ENCODE measurements around the gene STARD7. TPM values are rescaled to one million over a fixed set of nuclear protein-coding genes. Genes with fewer than 3 reads are reported as not detected.

STARD7 gene
- total RNA-seq, 4 donors from 2014 or later, result 211 to 292 (median 266) TPM

DNA sequence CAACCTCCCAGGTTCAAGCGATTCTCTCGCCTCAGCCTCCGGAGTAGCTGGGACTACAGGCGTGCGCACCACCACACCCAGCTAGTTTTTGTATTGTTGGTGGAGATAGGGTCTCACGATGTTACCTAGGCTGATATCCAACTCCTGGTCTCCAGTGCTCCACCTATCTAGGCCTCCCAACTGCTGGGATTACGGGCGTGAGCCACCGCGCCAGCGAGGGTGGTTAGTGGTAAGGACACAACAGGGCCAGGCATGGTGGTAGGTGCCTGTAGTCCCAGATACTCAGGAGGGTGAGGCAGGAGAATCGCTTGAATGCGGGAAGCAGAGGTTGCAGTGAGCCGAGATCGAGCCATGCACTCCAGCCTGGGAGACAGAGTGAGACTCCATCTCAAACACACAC lies 36.8 kb downstream of the STARD7 start:
- Histone ChIP-seq H3K4me1 (no peaks in the 10 kb centered on the region), H3K9me3 (no peaks in the 10 kb centered on the region), H3K36me3 (no peaks in the 10 kb centered on the region), H3K4me3 (replicated peaks in 1 of 3) (no peak overlapping the region), H3K27me3 (no peaks in the 10 kb centered on the region), H3K27ac (no peak overlapping the region)
- TF ChIP-seq POLR2A (IDR thresholded peaks at IDR 0.05), result no peak
- WGBS, 2 donors, result 93 to 94% methylated on average over 15 of the region's 15 CpGs
- intact Hi-C loops (cut with DNase I), result loop anchor here (5.0 to 10.0 kb wide), 2 partner anchors 35 to 147 kb away; partner anchors contain the start of gene ASTL
- DNase-seq, result no peak

DNA sequence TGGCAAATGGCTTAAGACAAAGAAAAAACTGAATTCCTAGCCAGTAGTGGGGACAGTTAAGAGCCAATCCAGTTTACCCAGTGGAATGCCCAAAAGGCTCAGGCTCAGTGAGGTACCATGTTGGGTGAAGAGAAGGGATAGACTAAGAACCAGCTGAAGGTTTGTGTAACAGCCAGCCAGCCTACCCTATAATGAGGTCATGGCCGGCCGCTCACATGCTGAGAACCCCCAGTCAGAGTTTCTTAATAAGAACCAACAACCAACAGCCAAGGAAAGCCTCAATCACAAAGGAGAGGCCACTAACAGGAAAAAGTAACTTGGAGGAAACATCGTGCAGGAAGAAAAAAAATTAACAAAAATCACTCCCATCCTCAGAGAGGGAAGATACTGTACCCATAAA lies 38.0 kb downstream of the STARD7 start:
- WGBS, 2 donors, result 92 to 94% methylated on average over 3 of the region's 3 CpGs
- no peaks in the 10 kb centered on the region for H3K27me3 ChIP-seq
- H3K27ac ChIP-seq, result no peak overlapping the region
- no peaks in the 10 kb centered on the region for H3K36me3 ChIP-seq
- no peaks in the 10 kb centered on the region for H3K9me3 ChIP-seq
- H3K4me3 ChIP-seq (replicated peaks in 1 of 3), result no peak overlapping the region
- no peaks in the 10 kb centered on the region for H3K4me1 ChIP-seq
- intact Hi-C loops (cut with DNase I), result loop anchor here (5.0 to 10.0 kb wide), 2 partner anchors 33 to 146 kb away; partner anchors contain the start of gene ASTL
- no peak for DNase-seq
- TF ChIP-seq POLR2A (IDR thresholded peaks at IDR 0.05), result no peak
- TF ChIP-seq, protein P1, sequence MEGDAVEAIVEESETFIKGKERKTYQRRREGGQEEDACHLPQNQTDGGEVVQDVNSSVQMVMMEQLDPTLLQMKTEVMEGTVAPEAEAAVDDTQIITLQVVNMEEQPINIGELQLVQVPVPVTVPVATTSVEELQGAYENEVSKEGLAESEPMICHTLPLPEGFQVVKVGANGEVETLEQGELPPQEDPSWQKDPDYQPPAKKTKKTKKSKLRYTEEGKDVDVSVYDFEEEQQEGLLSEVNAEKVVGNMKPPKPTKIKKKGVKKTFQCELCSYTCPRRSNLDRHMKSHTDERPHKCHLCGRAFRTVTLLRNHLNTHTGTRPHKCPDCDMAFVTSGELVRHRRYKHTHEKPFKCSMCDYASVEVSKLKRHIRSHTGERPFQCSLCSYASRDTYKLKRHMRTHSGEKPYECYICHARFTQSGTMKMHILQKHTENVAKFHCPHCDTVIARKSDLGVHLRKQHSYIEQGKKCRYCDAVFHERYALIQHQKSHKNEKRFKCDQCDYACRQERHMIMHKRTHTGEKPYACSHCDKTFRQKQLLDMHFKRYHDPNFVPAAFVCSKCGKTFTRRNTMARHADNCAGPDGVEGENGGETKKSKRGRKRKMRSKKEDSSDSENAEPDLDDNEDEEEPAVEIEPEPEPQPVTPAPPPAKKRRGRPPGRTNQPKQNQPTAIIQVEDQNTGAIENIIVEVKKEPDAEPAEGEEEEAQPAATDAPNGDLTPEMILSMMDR (IDR thresholded peaks at IDR 0.05), result no peak

DNA sequence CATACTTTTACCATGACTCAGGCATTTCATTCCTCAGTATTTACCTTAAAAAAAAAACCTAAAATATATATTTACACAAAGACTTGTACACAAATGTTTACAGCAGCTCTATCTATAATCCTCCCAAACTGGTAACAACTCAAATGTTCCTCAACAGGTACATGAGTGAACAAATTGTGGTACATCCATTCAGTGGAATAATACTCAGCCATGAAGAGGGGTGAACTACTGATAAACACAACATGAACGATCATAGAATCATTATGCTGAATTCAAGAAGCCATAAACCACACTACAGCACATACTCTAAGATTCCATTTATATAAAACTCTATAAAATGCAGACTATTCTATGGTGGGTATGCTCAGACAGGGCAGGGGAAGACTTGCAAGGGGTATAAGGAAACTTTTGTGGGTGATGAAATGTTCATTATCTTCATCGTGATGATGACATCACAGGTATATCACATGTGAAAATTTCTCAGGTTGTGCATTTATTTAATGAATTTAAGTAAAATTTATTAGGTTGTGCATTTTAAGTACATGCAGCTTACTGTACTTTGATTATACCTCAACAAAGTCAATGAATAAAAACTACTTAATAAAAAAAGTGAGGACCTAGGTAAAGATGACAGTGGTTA lies 38.6 kb downstream of the STARD7 start:
- 85 to 92% methylated on average over 2 of the region's 2 CpGs for WGBS, 2 donors
- Histone ChIP-seq H3K27ac (no peak overlapping the region), H3K27me3 (no peaks in the 10 kb centered on the region), H3K9me3 (no peaks in the 10 kb centered on the region), H3K4me3 (replicated peaks in 1 of 3) (no peak overlapping the region), H3K36me3 (no peaks in the 10 kb centered on the region), H3K4me1 (no peaks in the 10 kb centered on the region)
- TF ChIP-seq POLR2A (IDR thresholded peaks at IDR 0.05), result no peak
- TF ChIP-seq, protein P1 (IDR thresholded peaks at IDR 0.05), result no peak
- DNase-seq, result no peak
- intact Hi-C loops (cut with DNase I), result loop anchor here (5.0 to 10.0 kb wide), 2 partner anchors 33 to 145 kb away; partner anchors contain the start of gene ASTL

DNA sequence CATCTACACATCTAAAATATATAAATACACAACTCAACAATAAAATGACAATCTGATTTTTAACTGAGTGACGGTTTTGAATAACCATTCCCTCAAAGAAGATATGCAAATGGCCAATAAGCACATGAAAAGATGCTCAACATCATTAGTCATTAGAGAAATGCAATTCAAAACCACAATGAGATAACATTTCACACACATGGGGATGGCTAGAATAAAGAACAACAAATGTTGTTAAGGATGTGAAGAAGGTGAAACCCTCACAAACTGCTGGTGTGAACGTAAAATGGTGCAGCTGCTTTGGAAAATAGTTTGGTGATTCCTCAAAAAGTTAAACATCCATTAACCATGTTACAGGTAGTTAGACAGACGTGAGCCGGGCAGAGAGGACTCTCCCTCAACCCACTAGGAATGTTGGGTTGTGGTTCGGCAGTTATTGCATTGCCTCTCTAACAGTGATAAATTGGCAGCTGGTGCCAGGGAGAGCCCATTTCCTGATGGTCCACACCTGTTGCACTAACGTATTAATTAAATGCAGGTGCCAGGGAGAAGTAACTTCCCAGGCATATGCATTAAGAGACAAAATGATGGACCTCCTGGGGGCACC lies 41.1 kb downstream of the STARD7 start:
- TF ChIP-seq, protein P1 (IDR thresholded peaks at IDR 0.05), result no peak
- no peak for TF ChIP-seq POLR2A (IDR thresholded peaks at IDR 0.05)
- Histone ChIP-seq H3K4me1 (no peaks in the 10 kb centered on the region), H3K9me3 (no peaks in the 10 kb centered on the region), H3K36me3 (no peaks in the 10 kb centered on the region), H3K4me3 (replicated peaks in 1 of 3) (no peak overlapping the region), H3K27me3 (no peaks in the 10 kb centered on the region), H3K27ac (no peak overlapping the region)
- 75 to 78% methylated on average over 6 of the region's 6 CpGs for WGBS, 2 donors
- DNase-seq, result no peak
- intact Hi-C loops (cut with DNase I), result no loop called here

DNA sequence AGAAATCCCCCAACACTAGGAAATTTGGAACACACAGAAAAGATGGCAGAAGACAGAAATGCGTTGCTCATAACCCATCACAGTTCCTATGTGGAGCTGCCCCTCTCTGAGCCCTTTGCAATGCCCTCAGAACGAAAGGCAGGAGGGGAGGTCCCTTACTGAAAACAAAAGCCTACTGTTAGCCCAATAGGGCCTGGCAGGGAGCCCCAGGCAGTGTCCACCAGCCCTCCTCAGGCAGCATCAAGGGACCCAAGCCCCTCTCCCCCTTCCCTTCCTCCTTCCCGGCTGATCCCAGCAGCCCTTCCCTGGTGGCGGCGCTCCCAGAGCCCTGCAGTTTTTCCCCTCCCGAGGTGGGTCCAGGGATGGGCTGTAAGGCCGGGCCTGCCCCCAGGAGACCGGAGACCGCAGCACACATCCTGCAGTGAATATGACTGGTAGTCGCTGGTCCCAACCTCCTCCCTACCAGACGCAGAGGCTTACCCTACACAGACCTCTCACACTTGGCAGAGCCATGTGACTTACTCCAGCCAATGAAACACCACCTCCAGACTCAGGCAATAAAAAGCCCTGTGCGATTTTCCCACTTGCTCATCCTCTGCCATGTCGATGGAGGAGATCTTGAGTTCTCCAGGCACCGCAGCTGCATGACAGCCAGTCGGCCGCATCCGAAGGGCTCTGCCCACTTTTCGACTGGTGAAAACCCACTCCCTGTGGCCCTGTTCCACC lies 44.0 kb downstream of the STARD7 start:
- H3K36me3 ChIP-seq, result no peaks in the 10 kb centered on the region
- no peaks in the 10 kb centered on the region for H3K9me3 ChIP-seq
- TF ChIP-seq, protein P1 (IDR thresholded peaks at IDR 0.05), result no peak
- no peak for TF ChIP-seq POLR2A (IDR thresholded peaks at IDR 0.05)
- no peak overlapping the region for H3K4me3 ChIP-seq (replicated peaks in 1 of 3)
- H3K4me1 ChIP-seq, result no peaks in the 10 kb centered on the region
- H3K27ac ChIP-seq, result no peak overlapping the region
- no peak for DNase-seq
- intact Hi-C loops (cut with DNase I), result no loop called here
- WGBS, 2 donors, result 66 to 72% methylated on average over 14 to 18 of the region's 18 CpGs
- H3K27me3 ChIP-seq, result no peaks in the 10 kb centered on the region

Data from thyroid gland (tissue), 4 donors.